HCT116 (cell line): ENCODE measurements around the gene GCNT3. TPM values are rescaled to one million over a fixed set of nuclear protein-coding genes. Genes with fewer than 3 reads are reported as not detected.

Source experiments
- ATAC-seq: fragments of 200-7000 bp; cut with Tn5 transposase; 2 replicates; pipeline ENCODE4 v1.9.1; 2020; ENCODE audit warnings: mild to moderate bottlenecking, moderate library complexity
- BruUV-seq: library from RNA; stranded (reverse); fragments of 400-500 nt; replicated peaks from 2 replicates; lab custom pipeline; 2021; lab: Mats Ljungman, UMichigan
- CTCF ChIA-PET: fragments of 300-600 bp; sonication (Branson Sonifier 250); formaldehyde crosslinking; loops from one replicate; lab custom pipeline; 2021; ENCODE audit warnings: antibody characterized with exemption; lab: Charles Lee
- POLR2A ChIA-PET: fragments of 300-600, 350-600 bp; sonication (Branson Sonifier 250); formaldehyde crosslinking; loops from one replicate; lab custom pipeline; 2021; ENCODE audit warnings: antibody characterized with exemption; lab: Charles Lee
- RAD21 ChIA-PET, 2 experiments: fragments of 300-600 bp; sonication (Branson Sonifier 250); formaldehyde crosslinking; loops; one replicate each; lab custom pipeline; 2023; ENCODE audit warnings: low total read pairs in 2 of 2; ENCODE audit not compliant: uncharacterized antibody in 2 of 2, unreplicated experiment in 2 of 2, low non-redundant PET in 1 of 2; lab: Charles Lee
- DNase-seq: peaks from one replicate; pipeline ENCODE4 v3.0.0-alpha.2; 2010; ENCODE audit warnings: low read depth, low spot score
- H2AFZ ChIP-seq: fragments of 200-600 bp; shearing (Covaris generic), sonication (generic); 2 replicates; pipeline ENCODE4 v1.6.1; 2017; ENCODE audit warnings: low read depth, mixed run types, mixed read lengths, antibody characterized with exemption, low read length; ENCODE audit not compliant: poor library complexity, severe bottlenecking
- H3K27ac ChIP-seq: 2 replicates; pipeline ENCODE4 v1.5.1; 2012; ENCODE audit warnings: low read depth, low read length
- H3K27me3 ChIP-seq: fragments of 200-600 bp; sonication (generic); 2 replicates; pipeline ENCODE4 v1.6.1; 2016; ENCODE audit warnings: mixed run types, low read length, mixed read lengths; ENCODE audit not compliant: insufficient read depth
- H3K36me3 ChIP-seq, 2 experiments: fragments of 200-500 bp in 1 of 2; fragments of 200-600 bp in 1 of 2; sonication (Bioruptor generic) in 1 of 2; sonication (generic) in 1 of 2; 2 replicates each; pipeline versions ENCODE4 v1.5.1 to v1.6.1; 2014 to 2016; ENCODE audit warnings: low read length in 2 of 2, inconsistent platforms in 1 of 2, mixed read lengths in 1 of 2, mixed run types in 1 of 2; ENCODE audit not compliant: insufficient read depth in 2 of 2, control insufficient read depth in 1 of 2
- H3K4me1 ChIP-seq, 2 experiments: fragments of 200-600 bp in 1 of 2; sonication (generic) in 1 of 2; 2 replicates each; pipeline versions ENCODE4 v1.5.1 to v1.6.1; 2012 to 2017; ENCODE audit warnings: low read length in 2 of 2, inconsistent platforms in 1 of 2, mild to moderate bottlenecking in 1 of 2, mixed read lengths in 1 of 2, mixed run types in 1 of 2, moderate library complexity in 1 of 2; ENCODE audit not compliant: insufficient read depth in 2 of 2, control insufficient read depth in 1 of 2
- H3K4me2 ChIP-seq: fragments of 200-600 bp; sonication (generic); 2 replicates; pipeline ENCODE4 v1.6.1; 2017; ENCODE audit warnings: mixed run types, low read length, mixed read lengths
- H3K4me3 ChIP-seq, 2 experiments: fragments of 200-600 bp in 1 of 2; sonication (generic) in 1 of 2; replicated peaks in 1 of 2; 2 replicates each; pipeline ENCODE4 v1.5.1; 2011 to 2016; ENCODE audit warnings: low read length in 2 of 2, control low read depth in 1 of 2, low read depth in 1 of 2, mild to moderate bottlenecking in 1 of 2, mixed read lengths in 1 of 2, mixed run types in 1 of 2
- H3K79me2 ChIP-seq: fragments of 200-600 bp; sonication (generic); 2 replicates; pipeline ENCODE4 v1.6.1; 2017; ENCODE audit warnings: mild to moderate bottlenecking, mixed run types, low read length, moderate library complexity, mixed read lengths; ENCODE audit not compliant: insufficient read depth
- H3K9ac ChIP-seq: fragments of 200-600 bp; sonication (generic); 2 replicates; pipeline ENCODE4 v1.6.1; 2016; ENCODE audit warnings: low read length, mixed read lengths
- H3K9me2 ChIP-seq: fragments of 200-600 bp; sonication (generic), shearing (Covaris generic); 2 replicates; pipeline ENCODE4 v1.6.1; 2017; ENCODE audit warnings: mixed run types, mild to moderate bottlenecking, moderate library complexity; ENCODE audit not compliant: insufficient read depth
- H3K9me3 ChIP-seq, 2 experiments: fragments of 200-500 bp in 1 of 2; fragments of 200-600 bp in 1 of 2; sonication (Bioruptor generic) in 1 of 2; sonication (generic) in 1 of 2; 2 replicates each; pipeline ENCODE4 v1.6.1; 2014 to 2017; ENCODE audit warnings: low read length in 2 of 2, mixed read lengths in 2 of 2, inconsistent platforms in 1 of 2, low read depth in 1 of 2, mild to moderate bottlenecking in 1 of 2, mixed run types in 1 of 2, moderate library complexity in 1 of 2; ENCODE audit not compliant: control insufficient read depth in 1 of 2, insufficient read depth in 1 of 2
- H4K20me1 ChIP-seq: fragments of 200-600 bp; sonication (generic), shearing (Covaris generic); 2 replicates; pipeline ENCODE4 v1.6.1; 2017; ENCODE audit warnings: mixed run types, mild to moderate bottlenecking, moderate library complexity; ENCODE audit not compliant: insufficient read depth
- CBX3 ChIP-seq: IDR thresholded peaks from 2 replicates; pipeline ENCODE4 v1.6.1; 2012; ENCODE audit warnings: low read depth
- CEBPB ChIP-seq: IDR thresholded peaks from 2 replicates; pipeline ENCODE4 v1.6.1; 2012; ENCODE audit warnings: low read depth
- ELF1 ChIP-seq: IDR thresholded peaks from 2 replicates; pipeline ENCODE4 v1.6.1; 2012; ENCODE audit warnings: low read depth, borderline replicate concordance
- FOSL1 ChIP-seq: IDR thresholded peaks from 2 replicates; pipeline ENCODE4 v1.6.1; 2012; ENCODE audit warnings: low read depth
- POLR2AphosphoS5 ChIP-seq: IDR thresholded peaks from 2 replicates; pipeline ENCODE4 v1.6.1; 2011; ENCODE audit warnings: mild to moderate bottlenecking, low read depth, low read length, moderate library complexity
- RAD21 ChIP-seq: IDR thresholded peaks from 2 replicates; pipeline ENCODE4 v1.6.1; 2012; ENCODE audit warnings: low read depth, mild to moderate bottlenecking
- SP1 ChIP-seq: IDR thresholded peaks from 2 replicates; pipeline ENCODE4 v1.6.1; 2012; ENCODE audit warnings: low read depth
- ZBTB33 ChIP-seq: IDR thresholded peaks from 2 replicates; pipeline ENCODE4 v1.6.1; 2011; ENCODE audit warnings: mild to moderate bottlenecking, low read length, moderate library complexity; ENCODE audit not compliant: insufficient replicate concordance; ENCODE audit errors: extremely low read depth
- ZFX ChIP-seq: fragments of 450-650 bp; IDR thresholded peaks from 2 replicates; pipeline ENCODE4 v1.6.1; 2017
- ZNF274 ChIP-seq: fragments of 200-500 bp; sonication (Bioruptor generic); IDR thresholded peaks from 2 replicates; pipeline ENCODE4 v1.6.1; 2014; ENCODE audit warnings: mild to moderate bottlenecking, low read depth, low read length, inconsistent platforms
- intact Hi-C: fragments of 100-400 bp; cut with micrococcal nuclease; formaldehyde crosslinking; loops from 2 replicates; pipeline ENCODE4 v1.10.0; 2022
- total RNA-seq: library from RNA; stranded (reverse); gene quantifications from one replicate; pipeline ENCODE4 v1.2.1, GENCODE V29; 2021; ENCODE audit not compliant: unreplicated experiment

GCNT3 gene
- total RNA-seq, 1 experiment from 2014 or later: 5.6 TPM

GRCh38 chr15:59662260-59662659 is 50.7 kb downstream of the GCNT3 start:
- Histone ChIP-seq H4K20me1 (no peaks in the 10 kb centered on the region; the same call in 1 of the 2 replicates), H3K27ac (no peak overlapping the region), H3K9me3 (no peaks in the 10 kb centered on the region), H3K36me3 (peaks cover 0 to 6% of the 10 kb centered on the region in 2 experiments; a peak in 3 of 4 replicates), H3K4me3 (no peak overlapping the region), H3K4me1 (peaks cover 0 to 8% of the 10 kb centered on the region in 2 experiments; a peak in 3 of 4 replicates), H3K9me2 (no peaks in the 10 kb centered on the region), H3K79me2 (peaks cover under 1% of the 10 kb centered on the region; the same call in 1 of the 2 replicates), H2AFZ (no peak overlapping the region), H3K4me2 (no peak overlapping the region), H3K27me3 (no peaks in the 10 kb centered on the region), H3K9ac (no peak overlapping the region)
- intact Hi-C loops: no loop called here
- no peak for ATAC-seq
- no TSS peak for BruUV-seq
- POLR2A ChIA-PET: no interaction called here
- CTCF ChIA-PET: no interaction called here
- DNase-seq: no peak
- TF ChIP-seq ZBTB33 (no peak), RAD21 (no peak), ZNF274 (no peak), CEBPB (no peak), POLR2AphosphoS5 (no peak), SP1 (no peak), CBX3 (no peak), ZFX (no peak), FOSL1 (no peak), ELF1 (no peak)
- RAD21 ChIA-PET: no interaction called here
